ENCODE data around the gene HNRNPA3. TPM values are rescaled to one million over a fixed set of nuclear protein-coding genes. Genes with fewer than 3 reads are reported as not detected.

Gene HNRNPA3
- total RNA-seq, 1 donor, result 38.0 TPM

GRCh38 chr2:177249038-177249437 is 36.4 kb downstream of the HNRNPA3 start:
- TF ChIP-seq CTCF (IDR thresholded peaks at IDR 0.05; ENCODE audit: insufficient read depth, low read depth, low read length), result no peak
- DNase-seq (ENCODE audit: low read depth), result no peak
- no peak overlapping the region for H3K4me3 ChIP-seq (ENCODE audit: low read depth, low read length)

- H3K4me3 ChIP-seq (ENCODE audit: low read depth, low read length), result no peak overlapping the region
- DNase-seq (ENCODE audit: low read depth), result no peak
- no peak for TF ChIP-seq CTCF (IDR thresholded peaks at IDR 0.05; ENCODE audit: insufficient read depth, low read depth, low read length)
Observed at GRCh38 chr2:177250461-177250860, 37.9 kb downstream of the HNRNPA3 start.

GRCh38 chr2:177251165-177251542 is 38.6 kb downstream of the HNRNPA3 start:
- no peak for DNase-seq (ENCODE audit: low read depth)
- TF ChIP-seq CTCF (IDR thresholded peaks at IDR 0.05; ENCODE audit: insufficient read depth, low read depth, low read length), result no peak
- no peak overlapping the region for H3K4me3 ChIP-seq (ENCODE audit: low read depth, low read length)

- TF ChIP-seq CTCF (IDR thresholded peaks at IDR 0.05; ENCODE audit: insufficient read depth, low read depth, low read length), result no peak
- DNase-seq (ENCODE audit: low read depth), result no peak
- H3K4me3 ChIP-seq (ENCODE audit: low read depth, low read length), result no peak overlapping the region
Observed at GRCh38 chr2:177252808-177253531, 40.4 kb downstream of the HNRNPA3 start.

GRCh38 chr2:177253704-177254103 is 41.1 kb downstream of the HNRNPA3 start:
- no peak overlapping the region for H3K4me3 ChIP-seq (ENCODE audit: low read depth, low read length)
- no peak for DNase-seq (ENCODE audit: low read depth)
- TF ChIP-seq CTCF (IDR thresholded peaks at IDR 0.05; ENCODE audit: insufficient read depth, low read depth, low read length), result no peak

GRCh38 chr2:177254433-177255226 is 42.0 kb downstream of the HNRNPA3 start:
- DNase-seq (ENCODE audit: low read depth), result no peak
- H3K4me3 ChIP-seq (ENCODE audit: low read depth, low read length), result no peak overlapping the region
- peak; percentile 45 for TF ChIP-seq CTCF (IDR thresholded peaks at IDR 0.05; ENCODE audit: insufficient read depth, low read depth, low read length)
